ENCODE measurements around the gene NOP9.

The NOP9 gene

DNA sequence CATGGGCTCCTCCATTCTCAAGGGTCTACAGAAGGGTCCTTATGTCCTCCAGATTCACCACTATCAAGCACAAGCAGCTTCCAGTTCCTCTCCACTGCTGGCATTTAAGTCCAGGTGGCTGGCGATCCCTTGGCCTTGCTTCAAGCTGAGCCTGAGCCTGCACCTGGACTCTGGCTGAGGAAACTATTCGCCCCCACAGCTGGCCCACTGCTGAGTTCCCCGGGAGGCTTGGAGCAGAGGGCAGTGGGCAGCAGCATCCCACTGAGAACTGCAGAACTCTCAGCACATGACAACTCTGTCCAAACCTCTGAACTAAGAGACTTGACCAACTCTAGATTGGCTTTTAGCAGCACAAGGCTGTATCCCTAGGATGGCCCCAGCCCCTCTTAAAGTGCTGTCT lies 16.9 kb upstream of the NOP9 start:
- no peak for TF ChIP-seq ZNF274 (IDR thresholded peaks at IDR 0.05; ENCODE audit: low read depth, low read length)
- H3K4me3 ChIP-seq (ENCODE audit: low read length) = no peak overlapping the region

GRCh38 chr14:24283796-24284460 lies 15.7 kb upstream of the NOP9 start:
- TF ChIP-seq ZNF274 (IDR thresholded peaks at IDR 0.05; ENCODE audit: low read depth, low read length) = no peak
- H3K4me3 ChIP-seq (ENCODE audit: low read length) = no peak overlapping the region

GRCh38 chr14:24284501-24285035 lies 15.1 kb upstream of the NOP9 start:
- TF ChIP-seq ZNF274 (IDR thresholded peaks at IDR 0.05; ENCODE audit: low read depth, low read length) = no peak

GRCh38 chr14:24285351-24285750 lies 14.3 kb upstream of the NOP9 start:
- TF ChIP-seq ZNF274 (IDR thresholded peaks at IDR 0.05; ENCODE audit: low read depth, low read length) = no peak
- no peak overlapping the region for H3K4me3 ChIP-seq (ENCODE audit: low read length)

More at GRCh38 chr14:24284501-24285035, 15.1 kb upstream of the NOP9 start:
- no peak overlapping the region for H3K4me3 ChIP-seq (ENCODE audit: low read length)

- no peak overlapping the region for H3K4me3 ChIP-seq (ENCODE audit: low read length)
- TF ChIP-seq ZNF274 (IDR thresholded peaks at IDR 0.05; ENCODE audit: low read depth, low read length) = no peak
Measured at GRCh38 chr14:24286996-24287395, 12.7 kb upstream of the NOP9 start.

DNA sequence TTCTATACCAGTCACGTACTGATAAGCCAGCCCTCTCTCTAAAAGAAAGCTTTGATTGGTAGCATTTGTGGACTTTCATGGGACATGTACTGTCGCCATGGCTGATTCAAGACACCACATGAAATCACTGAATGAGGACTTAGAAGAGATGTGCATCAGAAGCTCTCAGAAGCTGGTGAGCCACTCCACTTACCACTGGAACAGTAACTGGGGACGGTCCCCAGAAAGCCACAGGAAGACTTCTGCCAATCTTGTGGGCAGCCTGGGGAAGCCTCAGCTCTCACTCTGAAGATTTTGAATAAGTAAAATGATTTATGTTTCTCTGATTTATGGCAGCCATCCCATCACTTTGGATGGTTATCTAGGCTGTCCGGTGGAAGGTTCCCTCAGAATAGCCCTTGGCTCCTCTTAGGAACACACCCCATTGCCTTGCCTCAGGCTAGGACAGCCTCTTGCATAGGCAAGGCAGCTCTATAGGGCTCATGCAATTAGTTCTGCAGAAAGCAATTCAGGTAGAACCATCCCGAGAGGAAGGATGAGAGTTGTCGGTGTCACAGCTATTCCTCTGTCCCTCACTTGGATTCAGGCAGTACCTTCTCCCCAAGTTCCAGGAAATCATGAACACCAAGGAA lies 9.9 kb upstream of the NOP9 start:
- no peak for TF ChIP-seq ZNF274 (IDR thresholded peaks at IDR 0.05; ENCODE audit: low read depth, low read length)
- H3K4me3 ChIP-seq (ENCODE audit: low read length) = no peak overlapping the region

DNA sequence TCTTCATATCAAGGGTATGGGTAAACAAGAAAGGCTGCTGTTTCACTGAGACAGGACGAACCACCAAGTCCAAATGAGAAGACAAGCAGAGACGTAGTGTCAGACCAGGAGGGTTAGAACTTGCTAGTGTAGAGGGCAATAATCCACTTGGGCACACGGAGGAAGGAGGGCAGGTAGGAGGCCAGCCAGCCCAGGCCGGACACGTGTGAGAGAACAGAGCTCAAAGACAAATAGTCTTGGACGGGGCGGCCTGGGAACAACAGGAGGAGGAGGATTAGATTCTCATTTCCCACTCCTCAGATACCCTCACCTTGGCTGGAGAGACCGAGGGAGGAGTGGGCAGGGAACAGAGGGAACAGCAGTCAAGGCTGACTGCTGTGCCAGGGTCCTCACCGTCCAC lies 8.9 kb upstream of the NOP9 start:
- H3K4me3 ChIP-seq (ENCODE audit: low read length) = no peak overlapping the region
- no peak for TF ChIP-seq ZNF274 (IDR thresholded peaks at IDR 0.05; ENCODE audit: low read depth, low read length)

DNA sequence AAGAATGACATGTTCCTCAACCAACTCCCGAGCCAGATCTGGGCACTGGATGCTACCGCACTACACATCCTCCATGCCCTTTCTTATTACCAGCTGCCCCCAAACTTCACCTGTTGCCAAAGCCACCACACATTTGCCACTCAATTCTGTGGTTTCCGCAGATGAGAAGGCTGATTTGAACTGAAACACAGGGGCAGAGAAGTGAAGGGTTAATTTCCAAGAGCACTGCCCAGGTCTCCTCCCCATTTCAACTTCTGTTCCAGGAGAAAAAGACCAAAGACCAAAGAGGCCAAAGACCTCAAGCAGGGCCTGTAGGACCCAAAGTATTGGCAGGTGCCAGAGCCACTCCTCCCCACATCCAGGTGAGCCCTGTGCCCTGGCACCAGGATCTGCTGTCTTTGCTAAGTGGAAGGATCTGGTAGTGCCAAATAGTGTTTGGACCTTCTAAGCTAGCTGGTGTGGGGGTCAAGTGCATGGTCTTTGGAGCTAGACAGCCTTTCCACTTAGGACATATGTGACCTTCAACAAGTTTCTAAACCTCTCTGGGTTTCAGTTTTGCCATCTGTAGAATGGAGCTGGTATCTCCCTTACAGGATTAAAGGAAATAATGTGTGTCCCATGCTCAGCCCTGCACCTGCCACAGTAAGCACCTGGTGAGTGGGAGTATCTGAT lies 8.1 kb upstream of the NOP9 start:
- H3K4me3 ChIP-seq (ENCODE audit: low read length) = no peak overlapping the region
- TF ChIP-seq ZNF274 (IDR thresholded peaks at IDR 0.05; ENCODE audit: low read depth, low read length) = no peak

- TF ChIP-seq ZNF274 (IDR thresholded peaks at IDR 0.05; ENCODE audit: low read depth, low read length) = no peak
- no peak overlapping the region for H3K4me3 ChIP-seq (ENCODE audit: low read length)
Measured at GRCh38 chr14:24292118-24292807, 7.4 kb upstream of the NOP9 start.

- H3K4me3 ChIP-seq (ENCODE audit: low read length) = no peak overlapping the region
- TF ChIP-seq ZNF274 (IDR thresholded peaks at IDR 0.05; ENCODE audit: low read depth, low read length) = no peak
Measured at GRCh38 chr14:24293525-24293924, 6.1 kb upstream of the NOP9 start.

DNA sequence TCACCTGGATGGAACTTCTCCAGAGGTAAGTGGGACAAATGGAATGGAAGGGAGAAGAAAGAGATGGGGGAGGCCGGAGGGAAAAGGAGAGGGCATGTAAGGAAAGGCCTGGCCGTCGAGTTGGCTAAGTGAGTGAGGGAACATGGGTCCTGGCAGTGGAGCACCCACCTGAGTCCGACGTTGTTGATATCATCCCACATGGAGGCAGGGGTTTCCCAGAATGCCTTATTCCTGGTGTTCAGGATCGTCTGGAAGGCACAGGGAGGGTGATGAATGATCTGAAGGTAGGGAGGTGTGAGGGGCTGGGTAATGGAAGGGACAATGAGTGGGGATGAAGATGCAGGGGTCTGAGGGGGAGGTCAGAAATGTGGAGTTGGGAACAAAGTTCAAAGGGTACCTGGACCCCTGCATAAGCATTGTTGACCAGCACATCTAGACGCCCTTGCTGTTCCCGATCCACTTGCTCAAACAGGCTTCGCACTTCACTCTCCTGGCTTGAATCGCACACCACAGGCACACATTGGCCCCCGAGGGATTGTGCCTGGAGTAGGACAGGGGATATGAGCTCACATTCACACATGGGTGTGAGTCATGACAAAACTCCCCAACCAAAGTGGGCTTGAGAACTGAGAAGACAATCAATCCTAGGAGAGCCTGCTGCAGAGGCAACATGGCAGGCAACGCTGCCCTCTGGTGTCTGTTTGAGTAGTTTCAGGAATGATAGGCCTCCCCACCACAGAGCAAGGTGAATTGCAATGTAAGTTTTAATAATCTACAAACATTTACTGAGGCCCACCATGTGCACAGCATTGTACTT lies 3.1 kb upstream of the NOP9 start:
- H3K4me3 ChIP-seq (ENCODE audit: low read length) = no peak overlapping the region
- TF ChIP-seq ZNF274 (IDR thresholded peaks at IDR 0.05; ENCODE audit: low read depth, low read length) = no peak

DNA sequence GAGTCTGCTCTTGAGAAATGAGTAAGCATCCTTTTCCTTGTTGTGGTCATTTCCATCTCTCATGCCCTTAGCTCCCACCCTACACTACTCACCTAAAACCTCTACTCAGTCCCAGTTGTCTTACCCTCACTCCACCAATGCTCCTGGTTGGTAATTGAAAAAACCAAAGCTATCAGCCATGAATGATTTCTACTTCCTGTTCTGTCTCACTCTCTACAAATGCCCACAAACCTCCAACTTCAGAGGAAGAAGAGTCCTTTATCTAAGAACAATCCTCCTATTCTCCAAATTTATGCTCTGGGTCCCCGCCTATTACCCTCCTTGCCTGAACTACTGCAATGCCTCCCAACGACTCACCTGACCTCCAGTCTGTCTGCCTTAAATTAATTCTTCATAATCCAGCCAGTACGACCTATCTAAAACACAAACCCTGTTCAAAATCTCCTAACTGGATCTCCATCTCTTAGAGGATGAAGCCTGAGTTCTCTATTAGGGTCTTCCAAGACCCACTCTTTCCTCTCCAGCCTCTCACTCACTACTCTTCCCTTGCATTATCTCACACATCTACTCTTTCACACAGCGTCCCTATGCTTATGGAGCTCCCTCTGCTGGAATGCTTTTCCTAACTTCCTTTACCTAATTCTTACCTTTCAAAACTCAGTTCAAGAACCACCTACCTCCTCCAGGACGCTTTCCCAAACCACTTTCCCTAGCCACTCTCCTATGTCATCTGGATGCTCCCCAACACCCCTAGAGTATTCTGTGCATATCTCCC lies 2.3 kb upstream of the NOP9 start:
- TF ChIP-seq ZNF274 (IDR thresholded peaks at IDR 0.05; ENCODE audit: low read depth, low read length) = no peak
- no peak overlapping the region for H3K4me3 ChIP-seq (ENCODE audit: low read length)

GRCh38 chr14:24298892-24299254 lies 777 bp upstream of the NOP9 start:
- no peak for TF ChIP-seq ZNF274 (IDR thresholded peaks at IDR 0.05; ENCODE audit: low read depth, low read length)
- peak overlapping the region; percentile 96 for H3K4me3 ChIP-seq (ENCODE audit: low read length)

All from GM08714 (cell line).